ENCODE data around the gene NRF1.

NRF1 gene

DNA sequence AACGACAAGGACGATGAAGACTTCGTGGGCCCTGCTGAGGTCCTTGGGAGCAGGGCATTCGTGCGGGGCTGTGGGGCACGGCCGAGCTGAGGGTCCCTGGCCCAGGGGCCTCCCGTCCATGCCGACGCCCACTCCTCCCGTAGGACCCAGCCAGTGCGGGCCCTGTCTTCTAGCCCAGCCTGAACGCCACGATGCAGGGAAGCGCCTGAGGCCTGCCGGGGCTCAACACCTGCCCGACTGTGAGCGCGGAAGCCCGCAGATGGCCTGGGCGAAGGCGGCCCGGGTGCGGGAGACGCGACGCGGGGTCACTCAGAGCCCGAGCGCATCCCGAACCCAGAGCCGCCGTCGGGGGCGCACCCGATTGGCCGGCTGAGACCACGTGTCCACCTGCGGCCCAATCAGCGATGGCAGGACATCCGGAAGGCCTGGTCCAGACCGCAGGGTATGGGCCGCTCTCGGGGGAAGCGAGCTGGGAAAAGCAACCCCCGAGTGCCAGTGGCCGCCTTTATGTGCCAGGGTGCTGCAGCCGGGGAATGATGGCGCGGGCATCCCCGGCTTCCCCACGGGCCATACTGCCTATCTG is 151.0 kb downstream of the NRF1 start:
- Mint-ChIP-seq H3K4me3 (no peak overlapping the region), H3K27ac (no peak overlapping the region), H3K27me3 (peaks cover 0 to 11% of the 10 kb centered on the region in 2 donors), H3K4me1 (no peaks in the 10 kb centered on the region), H3K9me3 (no peaks in the 10 kb centered on the region), H3K36me3 (peaks cover 0 to 4% of the 10 kb centered on the region in 2 donors)
- ATAC-seq (replicated peaks) (no peak), DNase-seq (no peak)

DNA sequence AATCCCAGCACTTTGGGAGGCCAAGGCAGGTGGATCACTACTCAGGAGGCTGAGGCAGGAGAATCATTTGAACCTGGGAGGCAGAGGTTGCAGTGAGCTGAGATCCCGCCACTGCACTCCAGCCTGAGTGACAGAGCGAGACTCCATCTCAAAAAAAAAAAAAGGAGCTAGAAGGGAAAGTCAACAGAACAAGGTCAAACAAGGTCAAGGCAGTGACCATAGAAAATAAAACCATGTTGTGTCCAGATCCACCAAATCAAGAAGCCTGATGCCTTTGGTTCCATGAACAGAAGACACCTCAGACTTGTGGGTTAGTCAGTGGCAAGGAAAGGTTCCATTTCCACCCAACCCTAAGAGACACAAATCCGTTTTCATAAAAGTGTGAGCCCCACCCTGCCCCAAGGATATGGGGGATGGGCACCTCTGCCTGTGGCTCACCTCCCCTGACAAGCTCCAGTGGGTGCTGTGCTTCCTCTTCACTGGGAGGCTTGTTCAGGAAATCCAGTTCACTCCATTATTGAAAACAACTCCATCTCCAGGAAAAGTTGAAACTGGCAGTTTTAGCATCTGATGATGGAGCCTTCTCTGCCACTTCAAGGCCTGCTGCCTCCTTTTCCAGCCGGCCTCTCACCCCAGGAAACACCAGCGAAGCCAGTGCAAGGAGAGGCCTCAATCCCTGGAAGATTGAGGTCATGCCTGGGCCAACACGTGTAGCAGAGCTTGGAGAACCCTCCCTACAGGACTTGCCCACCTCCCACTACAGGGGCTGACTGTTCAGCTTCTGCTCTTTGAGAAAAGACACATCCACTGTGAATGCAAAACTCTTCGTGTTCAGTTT is 152.9 kb downstream of the NRF1 start:
- Mint-ChIP-seq H3K36me3 (no peaks in the 10 kb centered on the region), H3K4me1 (no peaks in the 10 kb centered on the region), H3K4me3 (no peak overlapping the region), H3K27ac (no peak overlapping the region), H3K27me3 (peaks cover 10 to 18% of the 10 kb centered on the region in 2 donors), H3K9me3 (no peaks in the 10 kb centered on the region)
- no peak for DNase-seq
- ATAC-seq (replicated peaks), result no peak

DNA sequence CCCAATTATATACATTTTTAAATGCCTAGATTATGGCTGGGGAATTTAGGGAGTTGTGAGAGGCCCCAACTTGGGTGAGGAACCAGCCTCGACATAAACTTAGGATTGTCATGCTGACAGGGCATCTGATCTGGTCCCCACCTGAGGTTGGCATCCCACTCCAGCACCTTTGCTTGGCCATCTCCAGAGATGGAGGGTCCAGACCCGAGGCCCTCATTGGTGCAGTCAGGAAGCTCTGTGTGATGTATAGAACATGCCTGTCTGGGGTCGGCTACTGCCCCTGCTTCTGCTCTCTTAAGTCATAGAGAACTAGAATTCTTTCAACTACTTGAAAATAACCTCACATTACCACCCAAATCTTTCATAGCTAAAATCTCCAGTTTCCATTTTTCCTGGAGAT is 153.8 kb downstream of the NRF1 start:
- Mint-ChIP-seq H3K36me3 (no peaks in the 10 kb centered on the region), H3K27ac (no peak overlapping the region), H3K4me1 (no peaks in the 10 kb centered on the region), H3K27me3 (peaks cover 11 to 18% of the 10 kb centered on the region in 2 donors), H3K4me3 (no peak overlapping the region), H3K9me3 (no peaks in the 10 kb centered on the region)
- no peak for DNase-seq
- no peak for ATAC-seq (replicated peaks)

GRCh38 chr7:129767120-129768015 is 155.8 kb downstream of the NRF1 start:
- no peak overlapping the region for H3K27ac Mint-ChIP-seq
- peaks cover 3 to 8% of the 10 kb centered on the region in 2 donors for H3K4me1 Mint-ChIP-seq
- no peak overlapping the region for H3K4me3 Mint-ChIP-seq
- DNase-seq, result no peak
- no peak for ATAC-seq (replicated peaks)
- H3K9me3 Mint-ChIP-seq, result no peaks in the 10 kb centered on the region
- peaks cover 15 to 29% of the 10 kb centered on the region in 2 donors for H3K27me3 Mint-ChIP-seq
- H3K36me3 Mint-ChIP-seq, result no peaks in the 10 kb centered on the region

- H3K4me1 Mint-ChIP-seq, result peaks cover 8 to 19% of the 10 kb centered on the region in 2 donors
- H3K9me3 Mint-ChIP-seq, result no peaks in the 10 kb centered on the region
- no peak overlapping the region for H3K27ac Mint-ChIP-seq
- H3K27me3 Mint-ChIP-seq, result peaks cover 15 to 39% of the 10 kb centered on the region in 2 donors
- no peak for DNase-seq
- H3K36me3 Mint-ChIP-seq, result no peaks in the 10 kb centered on the region
- no peak for ATAC-seq (replicated peaks)
- no peak overlapping the region for H3K4me3 Mint-ChIP-seq
Measured at GRCh38 chr7:129768614-129769399, 157.3 kb downstream of the NRF1 start.

DNA sequence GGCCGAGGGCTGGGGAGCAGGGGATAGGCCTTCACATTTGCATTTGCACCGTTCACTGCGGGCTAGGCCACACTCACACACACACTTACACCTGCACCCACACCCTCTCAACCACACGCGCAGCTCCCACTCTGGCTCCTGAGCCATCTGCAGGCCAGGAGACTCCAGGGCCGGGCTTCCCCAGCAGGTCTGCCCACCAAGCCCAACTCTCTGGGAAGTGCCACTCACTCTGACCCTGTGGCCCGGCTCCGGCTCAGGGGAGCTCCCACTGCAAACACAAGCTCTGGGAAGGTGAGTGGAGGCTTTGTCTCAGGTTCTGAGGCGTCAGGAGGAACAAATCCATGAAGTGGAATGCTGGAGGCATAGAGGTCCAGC is 157.9 kb downstream of the NRF1 start:
- H3K4me1 Mint-ChIP-seq, result peaks cover 8 to 19% of the 10 kb centered on the region in 2 donors
- H3K9me3 Mint-ChIP-seq, result no peaks in the 10 kb centered on the region
- no peak for ATAC-seq (replicated peaks)
- no peak overlapping the region for H3K4me3 Mint-ChIP-seq
- H3K36me3 Mint-ChIP-seq, result no peaks in the 10 kb centered on the region
- H3K27ac Mint-ChIP-seq, result no peak overlapping the region
- no peak for DNase-seq
- H3K27me3 Mint-ChIP-seq, result peaks cover 15 to 41% of the 10 kb centered on the region in 2 donors

DNA sequence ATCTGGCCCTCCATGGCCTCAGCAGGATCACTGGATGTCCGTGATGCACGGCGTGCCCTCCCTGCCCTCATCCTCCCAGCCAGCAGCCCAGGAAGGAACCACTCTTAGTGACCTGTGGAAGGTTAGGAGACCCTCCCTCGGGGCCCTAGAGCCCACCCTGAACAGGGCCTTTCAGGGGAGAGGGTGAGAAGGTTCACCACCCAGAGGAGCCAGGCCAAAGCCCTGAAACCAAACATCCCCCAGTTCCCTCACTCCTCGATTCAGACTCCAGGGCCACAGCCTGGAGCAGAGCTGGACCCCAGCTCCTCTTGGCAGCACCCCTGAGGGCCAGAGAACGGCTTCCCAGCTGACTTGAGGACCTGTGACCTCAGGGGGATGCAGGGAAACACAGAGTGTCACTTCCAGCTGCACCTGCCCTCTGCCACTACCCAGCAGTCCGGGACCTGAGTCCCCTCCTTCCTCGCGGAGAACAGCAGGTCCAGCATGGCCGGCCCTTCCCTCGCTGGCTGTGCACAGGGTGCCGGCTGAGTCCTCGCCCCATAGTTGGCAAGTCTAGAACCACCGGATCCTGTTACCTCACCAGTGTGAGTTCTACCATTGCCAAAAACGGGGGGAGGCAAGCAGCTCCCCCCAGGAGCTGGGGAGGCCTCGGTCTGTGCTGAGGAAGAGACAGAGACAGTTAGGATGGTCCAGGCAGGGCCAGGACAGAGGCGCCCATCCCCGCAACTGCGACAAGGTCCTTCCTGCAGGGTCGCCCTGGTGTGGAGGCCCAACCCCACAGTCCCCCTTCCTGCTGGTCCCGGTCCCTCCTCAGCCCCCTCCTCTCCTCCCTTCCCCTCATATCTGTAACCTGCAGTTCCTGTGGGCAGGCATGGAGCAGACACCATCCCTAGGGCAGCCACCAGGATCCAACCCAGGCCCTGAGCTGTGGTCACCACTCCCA is 158.6 kb downstream of the NRF1 start:
- Mint-ChIP-seq H3K9me3 (no peaks in the 10 kb centered on the region), H3K36me3 (no peaks in the 10 kb centered on the region), H3K27me3 (peaks cover 16 to 48% of the 10 kb centered on the region in 2 donors), H3K4me1 (peaks cover 8 to 19% of the 10 kb centered on the region in 2 donors), H3K4me3 (no peak overlapping the region), H3K27ac (no peak overlapping the region)
- no peak for DNase-seq
- no peak for ATAC-seq (replicated peaks)

DNA sequence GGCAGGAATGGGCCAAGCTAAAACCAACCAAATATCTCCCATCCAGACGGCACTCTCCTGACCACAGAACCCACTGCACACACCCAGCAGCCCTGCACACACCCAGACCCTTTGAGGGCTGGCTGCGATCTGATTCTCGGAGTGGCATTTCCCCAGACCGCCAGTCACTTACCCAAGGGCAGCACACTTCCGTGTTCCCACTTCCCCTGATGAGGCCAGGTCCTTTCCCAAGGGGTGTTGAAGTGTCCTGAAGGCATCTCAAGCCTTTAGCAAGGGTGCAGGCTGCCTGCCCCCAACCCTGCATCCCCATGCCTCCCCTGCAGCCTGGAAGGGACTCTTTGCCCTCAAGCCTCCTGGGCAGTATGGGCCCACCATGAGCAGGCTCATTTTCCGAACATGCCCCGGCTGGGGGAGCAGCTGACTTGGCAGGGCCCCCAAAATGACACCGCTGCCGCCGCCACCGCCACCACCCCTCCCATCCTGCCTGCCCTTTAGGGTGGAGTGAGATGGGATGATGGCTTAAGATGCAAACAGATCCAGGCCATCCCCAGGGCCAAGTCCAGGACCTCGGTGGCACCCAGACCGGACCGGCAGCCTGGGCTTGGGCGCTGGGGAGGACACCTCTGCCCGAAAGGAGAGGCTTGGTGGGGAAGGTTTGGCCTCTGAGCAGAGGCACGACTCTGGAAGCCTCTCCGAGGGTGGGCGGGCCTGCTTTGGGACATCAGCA is 159.8 kb downstream of the NRF1 start:
- no peak overlapping the region for H3K27ac Mint-ChIP-seq
- ATAC-seq (replicated peaks) (no peak), DNase-seq (no peak)
- H3K4me3 Mint-ChIP-seq, result no peak overlapping the region
- no peaks in the 10 kb centered on the region for H3K36me3 Mint-ChIP-seq
- H3K9me3 Mint-ChIP-seq, result no peaks in the 10 kb centered on the region
- H3K27me3 Mint-ChIP-seq, result peaks cover 22 to 49% of the 10 kb centered on the region in 2 donors
- H3K4me1 Mint-ChIP-seq, result peaks cover 8 to 19% of the 10 kb centered on the region in 2 donors

DNA sequence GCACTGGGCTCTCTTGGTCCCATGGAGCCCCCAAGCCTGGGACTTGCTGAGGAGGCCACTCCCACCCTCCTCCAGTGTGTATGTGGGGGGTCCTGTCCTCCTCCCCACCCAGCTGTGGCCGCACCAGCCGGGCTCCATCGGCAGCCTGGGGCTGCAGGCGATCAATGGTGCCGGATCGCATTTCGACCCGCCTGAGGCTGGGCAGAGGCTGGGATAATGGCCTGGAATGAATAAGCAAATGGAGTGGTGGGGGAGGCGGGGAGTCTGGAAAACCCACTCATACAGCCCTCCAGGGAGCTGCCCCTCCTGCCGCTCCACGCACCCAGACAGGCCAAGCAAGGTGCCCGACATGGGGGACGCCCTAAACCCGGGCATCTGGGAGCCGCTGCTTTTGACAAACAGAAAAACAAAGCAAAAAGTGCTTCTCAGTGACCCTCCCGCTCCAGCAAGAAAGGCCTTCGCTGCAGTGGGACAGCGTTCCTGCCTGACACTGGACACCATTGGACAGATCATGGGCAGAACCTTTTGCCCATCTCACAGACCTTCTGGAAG is 160.5 kb downstream of the NRF1 start:
- Mint-ChIP-seq H3K36me3 (no peaks in the 10 kb centered on the region), H3K4me1 (peaks cover 8 to 19% of the 10 kb centered on the region in 2 donors), H3K27ac (no peak overlapping the region), H3K4me3 (no peak overlapping the region), H3K9me3 (no peaks in the 10 kb centered on the region), H3K27me3 (peaks cover 26 to 52% of the 10 kb centered on the region in 2 donors)
- no peak for ATAC-seq (replicated peaks)
- DNase-seq, result no peak

DNA sequence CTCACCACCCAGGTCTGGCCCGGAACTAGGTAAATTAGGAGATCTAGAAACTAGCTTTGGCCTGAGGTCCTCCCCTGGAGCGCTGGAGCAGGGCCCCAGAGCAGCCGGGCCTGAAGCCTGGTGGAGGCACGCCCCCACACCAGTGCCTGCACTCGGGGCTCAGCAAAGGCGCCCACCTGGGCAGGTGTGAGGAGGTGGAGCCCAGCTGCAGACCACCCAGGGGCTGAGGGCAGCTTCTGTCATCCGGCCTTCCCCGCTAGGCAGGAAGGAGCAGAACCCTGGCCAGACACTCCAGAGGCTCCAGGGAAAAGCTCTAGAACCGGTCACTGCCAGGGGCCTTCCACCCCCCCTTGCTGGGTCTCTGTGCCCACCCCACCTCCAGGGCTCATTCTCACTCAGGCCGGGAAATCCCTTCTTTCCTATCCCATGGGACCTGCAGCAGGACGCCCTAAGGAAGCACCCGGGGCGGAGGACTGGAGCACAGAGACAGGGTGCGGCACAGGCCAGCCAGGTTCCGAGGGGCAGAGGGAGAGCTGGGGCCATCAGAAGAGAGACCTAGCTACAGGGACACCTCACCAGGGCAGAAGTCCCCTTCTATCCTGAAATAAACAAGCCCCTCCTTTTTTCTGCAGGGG is 161.2 kb downstream of the NRF1 start:
- H3K27me3 Mint-ChIP-seq, result peaks cover 32 to 59% of the 10 kb centered on the region in 2 donors
- no peaks in the 10 kb centered on the region for H3K36me3 Mint-ChIP-seq
- peaks cover 11 to 26% of the 10 kb centered on the region in 2 donors for H3K4me1 Mint-ChIP-seq
- ATAC-seq (replicated peaks), result peak in 1 of 2 donors; percentile 4
- no peak overlapping the region for H3K27ac Mint-ChIP-seq
- no peaks in the 10 kb centered on the region for H3K9me3 Mint-ChIP-seq
- no peak overlapping the region for H3K4me3 Mint-ChIP-seq
- no peak for DNase-seq

DNA sequence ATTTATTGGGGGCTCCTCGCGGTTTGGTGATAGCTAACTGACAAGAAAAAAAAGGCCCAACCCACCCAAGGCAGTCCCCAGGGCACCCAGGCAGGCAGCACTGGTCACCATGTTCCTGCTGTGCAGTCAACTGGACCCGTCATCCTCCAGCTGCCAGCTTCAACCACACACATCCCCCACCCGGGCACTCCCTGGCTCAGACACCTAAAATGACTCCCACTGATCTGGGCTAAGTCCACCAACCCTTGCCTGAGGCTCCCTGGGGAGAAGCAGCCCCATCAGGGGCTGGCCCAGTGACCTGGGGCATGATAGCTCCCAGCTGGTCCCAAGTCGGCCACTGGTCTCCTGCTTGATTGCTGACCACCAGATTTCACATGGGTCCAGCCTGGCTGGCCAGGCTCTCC is 161.8 kb downstream of the NRF1 start:
- no peak for DNase-seq
- H3K36me3 Mint-ChIP-seq, result no peaks in the 10 kb centered on the region
- H3K4me1 Mint-ChIP-seq, result peaks cover 13 to 32% of the 10 kb centered on the region in 2 donors
- no peak overlapping the region for H3K4me3 Mint-ChIP-seq
- H3K27me3 Mint-ChIP-seq, result peaks cover 35 to 65% of the 10 kb centered on the region in 2 donors
- no peaks in the 10 kb centered on the region for H3K9me3 Mint-ChIP-seq
- H3K27ac Mint-ChIP-seq, result no peak overlapping the region
- ATAC-seq (replicated peaks), result peak; percentile 43 to 78

DNA sequence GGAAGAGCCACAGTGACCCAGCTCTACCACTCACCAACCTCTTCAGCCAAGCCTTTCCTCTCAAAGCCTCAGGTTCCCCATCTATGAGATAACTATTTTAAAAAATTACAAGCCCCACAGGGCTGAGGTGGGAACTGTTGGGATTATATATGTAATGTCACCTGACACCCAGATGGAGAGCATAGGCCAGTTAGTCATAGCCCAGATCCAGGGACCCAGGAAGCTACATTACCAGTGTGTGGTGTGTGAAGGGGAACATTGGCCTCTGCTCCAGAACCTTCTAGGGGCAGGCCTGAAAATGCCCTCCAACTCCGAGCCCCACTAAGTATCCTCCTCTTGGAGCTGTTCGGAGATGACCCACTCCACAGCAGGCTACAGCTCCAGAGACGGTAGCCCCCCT is 162.4 kb downstream of the NRF1 start:
- Mint-ChIP-seq H3K4me1 (peaks cover 15 to 37% of the 10 kb centered on the region in 2 donors), H3K27ac (no peak overlapping the region), H3K9me3 (no peaks in the 10 kb centered on the region)

More for the DNA sequence above, 162.4 kb downstream of the NRF1 start:
- Mint-ChIP-seq H3K36me3 (no peaks in the 10 kb centered on the region), H3K4me3 (no peak overlapping the region), H3K27me3 (peaks cover 31 to 66% of the 10 kb centered on the region in 2 donors)
- no peak for DNase-seq
- ATAC-seq (replicated peaks), result no peak

Measured in stimulated activated naive B cell treated with anti-CD40 and anti-IgM and Interleukin-4, amounts not matched to agents 10 μg/mL and 1 μg/mL and 100 μg/mL, for 72 hours (primary cell).